HFFc6 (cell line): ENCODE data around the gene PCGF2. TPM values are rescaled to one million over a fixed set of nuclear protein-coding genes. Genes with fewer than 3 reads are reported as not detected.

Source experiments
- DNase-seq: peaks from one replicate; pipeline ENCODE4 v3.0.0-alpha.2; 2018
- H3K27ac Mint-ChIP-seq: 2 replicates; pipeline ENCODE4 v1.8.0; 2020; ENCODE audit warnings: mild to moderate bottlenecking, mixed read lengths
- H3K27me3 Mint-ChIP-seq: 2 replicates; pipeline ENCODE4 v1.8.0; 2021; ENCODE audit warnings: mild to moderate bottlenecking, moderate library complexity, mixed read lengths; ENCODE audit not compliant: insufficient read depth
- H3K36me3 Mint-ChIP-seq: 2 replicates; pipeline ENCODE4 v1.8.0; 2021; ENCODE audit warnings: low read depth, mixed read lengths
- H3K4me1 Mint-ChIP-seq: 2 replicates; pipeline ENCODE4 v1.8.0; 2020; ENCODE audit warnings: low read depth, mixed read lengths
- H3K4me3 Mint-ChIP-seq: 2 replicates; pipeline ENCODE4 v1.8.0; 2020; ENCODE audit warnings: mild to moderate bottlenecking, moderate library complexity, mixed read lengths
- H3K9me3 Mint-ChIP-seq: 2 replicates; pipeline ENCODE4 v1.8.0; 2020; ENCODE audit warnings: mild to moderate bottlenecking, mixed read lengths
- total RNA-seq, 6 experiments: library from RNA; stranded (reverse); fragmentation: NEBNext Ultra II Directional; extraction: Animal tissue kit (Norgen Biotek cat#: 25700); gene quantifications; 2 replicates in 1 of 6; 3 replicates in 5 of 6; pipeline ENCODE4 v1.2.3, GENCODE V29; 2021
- TF ChIP-seq, protein P1 (sequence below): fragments of 200-600 bp; sonication (generic); IDR thresholded peaks from 2 replicates; pipeline ENCODE4 v1.5.0; 2021; ENCODE audit warnings: antibody characterized with exemption, mild to moderate bottlenecking

PCGF2 gene
- total RNA-seq, 6 experiments from 2014 or later = 59.7 to 73.5 (median 69.0) TPM

- peaks cover 22% of the 10 kb centered on the region for H3K4me1 Mint-ChIP-seq
- no peak overlapping the region for H3K27ac Mint-ChIP-seq
- peaks cover 26% of the 10 kb centered on the region; the same call in 1 of the 2 replicates for H3K36me3 Mint-ChIP-seq
- no peak for DNase-seq
- no peaks in the 10 kb centered on the region; the same call in 1 of the 2 replicates for H3K27me3 Mint-ChIP-seq
- H3K4me3 Mint-ChIP-seq = no peak overlapping the region
- no peaks in the 10 kb centered on the region for H3K9me3 Mint-ChIP-seq
- TF ChIP-seq, protein P1, sequence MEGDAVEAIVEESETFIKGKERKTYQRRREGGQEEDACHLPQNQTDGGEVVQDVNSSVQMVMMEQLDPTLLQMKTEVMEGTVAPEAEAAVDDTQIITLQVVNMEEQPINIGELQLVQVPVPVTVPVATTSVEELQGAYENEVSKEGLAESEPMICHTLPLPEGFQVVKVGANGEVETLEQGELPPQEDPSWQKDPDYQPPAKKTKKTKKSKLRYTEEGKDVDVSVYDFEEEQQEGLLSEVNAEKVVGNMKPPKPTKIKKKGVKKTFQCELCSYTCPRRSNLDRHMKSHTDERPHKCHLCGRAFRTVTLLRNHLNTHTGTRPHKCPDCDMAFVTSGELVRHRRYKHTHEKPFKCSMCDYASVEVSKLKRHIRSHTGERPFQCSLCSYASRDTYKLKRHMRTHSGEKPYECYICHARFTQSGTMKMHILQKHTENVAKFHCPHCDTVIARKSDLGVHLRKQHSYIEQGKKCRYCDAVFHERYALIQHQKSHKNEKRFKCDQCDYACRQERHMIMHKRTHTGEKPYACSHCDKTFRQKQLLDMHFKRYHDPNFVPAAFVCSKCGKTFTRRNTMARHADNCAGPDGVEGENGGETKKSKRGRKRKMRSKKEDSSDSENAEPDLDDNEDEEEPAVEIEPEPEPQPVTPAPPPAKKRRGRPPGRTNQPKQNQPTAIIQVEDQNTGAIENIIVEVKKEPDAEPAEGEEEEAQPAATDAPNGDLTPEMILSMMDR = no peak
Observed at GRCh38 chr17:38779965-38780752, 32.0 kb upstream of the PCGF2 start.

DNA sequence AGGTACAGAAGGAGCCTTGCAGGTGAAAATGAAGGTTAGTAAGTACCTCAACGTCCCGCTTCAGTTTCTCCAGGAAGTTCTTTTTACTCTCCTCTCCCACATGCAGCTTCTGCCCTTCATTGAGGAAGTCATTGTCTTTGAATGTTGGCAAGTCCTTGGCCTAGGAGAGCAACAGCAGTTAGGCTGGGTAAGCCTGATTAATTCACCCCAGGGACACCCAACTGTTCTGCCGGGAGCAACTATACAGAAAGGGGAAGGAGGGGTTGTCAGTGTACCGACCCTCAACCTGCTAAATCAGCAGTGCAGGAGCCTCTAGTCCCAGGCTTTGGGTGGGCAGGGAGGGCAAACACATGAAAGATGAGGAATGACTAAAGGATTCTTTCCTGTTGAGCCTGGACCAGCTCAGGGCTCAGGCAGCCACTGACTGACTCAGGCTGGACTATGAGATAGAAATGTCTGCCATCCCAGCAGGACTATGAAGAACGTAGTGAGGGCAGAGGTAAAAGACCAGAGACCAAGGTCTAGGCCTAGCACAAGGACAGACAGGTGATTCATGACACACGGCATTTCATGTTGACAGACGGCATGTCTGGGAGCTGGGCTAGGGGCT, 29.6 kb upstream of the PCGF2 start:
- Mint-ChIP-seq H3K4me1 (peaks cover 22% of the 10 kb centered on the region), H3K4me3 (no peak overlapping the region), H3K27me3 (no peaks in the 10 kb centered on the region; the same call in 1 of the 2 replicates), H3K27ac (peak overlapping the region; percentile 69), H3K9me3 (no peaks in the 10 kb centered on the region), H3K36me3 (peaks cover 35% of the 10 kb centered on the region)
- TF ChIP-seq, protein P1 = no peak
- DNase-seq = peak; percentile 39

- no peaks in the 10 kb centered on the region for H3K9me3 Mint-ChIP-seq
- DNase-seq = no peak
- H3K27me3 Mint-ChIP-seq = no peaks in the 10 kb centered on the region; the same call in none of the 2 replicates
- peaks cover 10% of the 10 kb centered on the region for H3K4me1 Mint-ChIP-seq
- H3K4me3 Mint-ChIP-seq = no peak overlapping the region
- H3K27ac Mint-ChIP-seq = no peak overlapping the region
- TF ChIP-seq, protein P1 = no peak
- peaks cover 37% of the 10 kb centered on the region for H3K36me3 Mint-ChIP-seq
Observed at GRCh38 chr17:38773258-38773657, 25.1 kb upstream of the PCGF2 start.

GRCh38 chr17:38768417-38768816, 20.3 kb upstream of the PCGF2 start:
- Mint-ChIP-seq H3K27me3 (no peaks in the 10 kb centered on the region; the same call in none of the 2 replicates), H3K4me1 (no peaks in the 10 kb centered on the region; the same call in 1 of the 2 replicates), H3K9me3 (no peaks in the 10 kb centered on the region), H3K27ac (peak overlapping the region; percentile 49; the same call in 1 of the 2 replicates), H3K36me3 (peaks cover 57% of the 10 kb centered on the region), H3K4me3 (no peak overlapping the region)
- TF ChIP-seq, protein P1 = no peak
- DNase-seq = no peak

DNA sequence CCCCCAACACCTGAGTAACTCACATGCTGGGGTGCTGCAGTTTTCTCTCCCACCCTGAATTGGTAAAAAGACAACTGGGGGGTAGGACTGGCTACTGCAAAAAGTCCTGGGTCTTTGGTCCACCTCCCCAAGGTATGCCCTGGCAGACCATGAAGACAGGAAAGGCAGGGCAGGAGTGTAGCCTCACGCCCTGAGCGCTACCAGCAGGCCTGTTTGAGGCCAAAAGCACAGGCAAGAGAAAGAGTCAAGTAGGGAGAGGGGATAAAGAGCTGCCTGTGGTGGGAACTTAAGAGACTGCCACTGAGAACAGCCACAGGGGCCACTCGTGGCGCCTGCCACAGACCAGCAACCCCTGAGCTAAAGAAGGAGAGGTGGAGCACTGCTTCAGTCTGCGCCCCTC, 18.2 kb upstream of the PCGF2 start:
- H3K27ac Mint-ChIP-seq = peak overlapping the region; percentile 16; the same call in 1 of the 2 replicates
- no peaks in the 10 kb centered on the region for H3K9me3 Mint-ChIP-seq
- TF ChIP-seq, protein P1 = no peak
- H3K4me3 Mint-ChIP-seq = no peak overlapping the region
- H3K36me3 Mint-ChIP-seq = peaks cover 58% of the 10 kb centered on the region
- DNase-seq = no peak
- H3K27me3 Mint-ChIP-seq = no peaks in the 10 kb centered on the region; the same call in none of the 2 replicates
- no peaks in the 10 kb centered on the region; the same call in 1 of the 2 replicates for H3K4me1 Mint-ChIP-seq
